Uterus (tissue), 2 donors: ENCODE data around the gene SPNS1.

Experiments
- CTCF ChIP-seq, 4 experiments: fragments of 200-600 bp in 2 of 4; fragments of 450-650 bp in 2 of 4; sonication (generic) in 2 of 4; IDR thresholded peaks; one replicate each; pipeline ENCODE4 v1.5.1; 2016 to 2019; ENCODE audit warnings: antibody characterized with exemption in 4 of 4, mild to moderate bottlenecking in 2 of 4, moderate library complexity in 1 of 4
- POLR2A ChIP-seq, 2 donors: fragments of 450-650 bp; IDR thresholded peaks; one replicate each; pipeline ENCODE4 v1.6.1; 2016; ENCODE audit warnings: antibody characterized with exemption in 2 of 2, mild to moderate bottlenecking in 1 of 2, moderate library complexity in 1 of 2

GRCh38 chr16:29025218-29025617 lies 50.6 kb downstream of the SPNS1 start:
- TF ChIP-seq CTCF (IDR thresholded peaks at IDR 0.05), result no peak
- TF ChIP-seq POLR2A (IDR thresholded peaks at IDR 0.05), result no peak
